ENCODE data around the gene APC. TPM values are rescaled to one million over a fixed set of nuclear protein-coding genes. Genes with fewer than 3 reads are reported as not detected.

Gene APC
- total and polyA plus RNA-seq, 2 of the 13 experiments (the other 11 are each of a cell fraction or from before 2014, with no cell fraction given), result 6.1 to 19.0 TPM

GRCh38 chr5:112763165-112763564 lies 25.5 kb downstream of the APC start:
- no peaks in the 10 kb centered on the region for H3K4me1 ChIP-seq (ENCODE audit: insufficient read depth, low read length)
- H3K27ac ChIP-seq (ENCODE audit: extremely low read length, insufficient read depth, low read length), result no peak overlapping the region
- FAIRE-seq (no peak), ATAC-seq (no peak), DNase-seq (ENCODE audit: low spot score) (no peak)
- H3K9ac ChIP-seq (ENCODE audit: insufficient read depth, low read depth, low read length), result no peak overlapping the region
- WGBS (ENCODE audit: low lambda C conversion rate), result 98% methylated on average over 1 of the region's 1 CpG
- H4K20me1 ChIP-seq (ENCODE audit: insufficient read depth, low read length), result no peaks in the 10 kb centered on the region
- H3K79me2 ChIP-seq (ENCODE audit: insufficient read depth, low read length), result no peaks in the 10 kb centered on the region
- ChIA-PET POLR2A (no interaction called here), CTCF (ENCODE audit: low intra/inter-chr PET ratio, low total read pairs) (no interaction called here)
- H3K36me3 ChIP-seq (replicated peaks in 1 of 2; ENCODE audit: control insufficient read depth in 1 of 2, insufficient read depth in 2 of 2, low read length in 2 of 2), result peaks cover 0 to 3% of the 10 kb centered on the region in 2 experiments; a peak in 4 of 5 replicates
- no peak overlapping the region for H3K4me3 ChIP-seq (replicated peaks in 1 of 3; ENCODE audit: insufficient read depth in 1 of 3, low read depth in 2 of 3, low read length in 3 of 3)
- H2AFZ ChIP-seq (ENCODE audit: low read length), result no peak overlapping the region
- intact Hi-C loops (cut with micrococcal nuclease; ENCODE audit: unreplicated experiment), result no loop called here
- TF ChIP-seq ATF7 (IDR thresholded peaks at IDR 0.05) (peak; percentile 82), ATF7 (CRISPR knock-in tag; IDR thresholded peaks at IDR 0.05) (no peak), ELF4 (CRISPR knock-in tag; IDR thresholded peaks at IDR 0.05; ENCODE audit: borderline replicate concordance) (no peak), CEBPG (CRISPR knock-in tag; IDR thresholded peaks at IDR 0.05) (no peak), TFAP4 (IDR thresholded peaks at IDR 0.05; ENCODE audit: borderline replicate concordance, low read depth) (no peak), ZNF761 (CRISPR knock-in tag; conservative IDR thresholded peaks at IDR 0.05) (no peak), CENPT (CRISPR knock-in tag; IDR thresholded peaks at IDR 0.05; ENCODE audit: low read depth) (no peak), HDAC2 (CRISPR knock-in tag; IDR thresholded peaks at IDR 0.05) (no peak), NCOA5 (CRISPR knock-in tag; IDR thresholded peaks at IDR 0.05) (no peak), NFE2L2 (IDR thresholded peaks at IDR 0.05; ENCODE audit: low read length) (no peak), CREB1 (IDR thresholded peaks at IDR 0.05) (0 out of 2 replicates have a peak, but pooled peaks have one; percentile 16), CREB1 (CRISPR knock-in tag; IDR thresholded peaks at IDR 0.05) (no peak)
- no peaks in the 10 kb centered on the region for H3K27me3 ChIP-seq (ENCODE audit: control insufficient read depth in 1 of 2, insufficient read depth in 2 of 2, low read length in 2 of 2)
- no peak overlapping the region for H3K4me2 ChIP-seq (ENCODE audit: low read depth, low read length)
- H3K9me3 ChIP-seq (ENCODE audit: low read length), result no peaks in the 10 kb centered on the region
- BruUV-seq (replicated peaks), result no TSS peak
- in situ Hi-C loops (cut with HindIII; ENCODE audit: extremely low pct_ligation_motif_present, low pct_unique_long_range_greater_than_20kb), result no loop called here
